A549 (cell line): ENCODE data around the gene SGO2. TPM values are rescaled to one million over a fixed set of nuclear protein-coding genes. Genes with fewer than 3 reads are reported as not detected.

Experiments used
- ATAC-seq, 2 experiments: fragments of 200-7000 bp in 1 of 2; fragments of >200 bp in 1 of 2; cut with Nextera tagmentation in 1 of 2; cut with Tn5 transposase in 1 of 2; 3 replicates each; pipeline versions ENCODE4 v1.8.0 to v1.9.1; 2018 to 2020; ENCODE audit warnings: mild to moderate bottlenecking in 1 of 2, moderate library complexity in 1 of 2
- CTCF ChIA-PET: fragments of 300-600 bp; sonication (Branson Sonifier 250); formaldehyde crosslinking; extraction: SDS; loops from one replicate; lab custom pipeline; 2021; ENCODE audit warnings: antibody characterized with exemption, inconsistent platforms; lab: Yijun Ruan, JAX
- POLR2A ChIA-PET: fragments of 350-600 bp; formaldehyde crosslinking; extraction: SDS; loops from one replicate; lab custom pipeline; 2021; ENCODE audit warnings: antibody characterized with exemption, inconsistent platforms; lab: Yijun Ruan, JAX
- DNase-seq, 2 experiments: peaks; one replicate each; pipeline versions ENCODE4 v3.0.0 to v3.0.0-alpha.2; 2011 to 2016; ENCODE audit warnings: low read depth in 1 of 2, low spot score in 1 of 2
- FAIRE-seq: peaks from 2 replicates; lab custom pipeline; 2011; peaks lifted over from hg19 to GRCh38; lab: Jason Lieb, UNC
- H3K27ac ChIP-seq, 2 experiments: fragments of >200 bp; sonication (Bioruptor Twin); formaldehyde crosslinking; 3 replicates each; pipeline ENCODE4 v1.5.1; 2016 to 2017
- H3K4me1 ChIP-seq: fragments of >200 bp; sonication (Bioruptor Twin); formaldehyde crosslinking; 3 replicates; pipeline ENCODE4 v1.6.1; 2016
- H3K4me2 ChIP-seq: fragments of >200 bp; sonication (Bioruptor Twin); formaldehyde crosslinking; 3 replicates; pipeline ENCODE4 v1.6.1; 2016
- H3K4me3 ChIP-seq: fragments of >200 bp; sonication (Bioruptor Twin); formaldehyde crosslinking; 3 replicates; pipeline ENCODE4 v1.5.1; 2016
- H3K9me3 ChIP-seq: fragments of >200 bp; sonication (Bioruptor Twin); formaldehyde crosslinking; 3 replicates; pipeline ENCODE4 v1.6.1; 2016
- BCL3 ChIP-seq: fragments of >200 bp; sonication (Bioruptor Twin); formaldehyde crosslinking; IDR thresholded peaks from 3 replicates; pipeline ENCODE4 v1.6.1; 2016
- BHLHE40 ChIP-seq: IDR thresholded peaks from 2 replicates; pipeline ENCODE4 v1.6.1; 2012; ENCODE audit warnings: low read depth, low read length, inconsistent platforms
- CBX2 ChIP-seq: fragments of 200-600 bp; sonication (generic); IDR thresholded peaks from 2 replicates; pipeline ENCODE4 v1.6.1; 2016; ENCODE audit warnings: low read depth, mild to moderate bottlenecking, borderline replicate concordance
- CTCF ChIP-seq: fragments of >200 bp; sonication (Bioruptor Twin); formaldehyde crosslinking; IDR thresholded peaks from 3 replicates; pipeline ENCODE4 v1.5.1; 2016
- EP300 ChIP-seq, 2 experiments: fragments of >200 bp; sonication (Bioruptor Twin); formaldehyde crosslinking; IDR thresholded peaks; 2 replicates in 1 of 2; 3 replicates in 1 of 2; pipeline ENCODE4 v1.6.1; 2016 to 2017
- ESRRA ChIP-seq: fragments of 150-350 bp; IDR thresholded peaks from 2 replicates; pipeline ENCODE4 v1.6.1; 2014; ENCODE audit warnings: mild to moderate bottlenecking, low read length, borderline replicate concordance
- FOXS1 ChIP-seq: fragments of 250-450 bp; sonication (Bioruptor Pico); IDR thresholded peaks from 2 replicates; pipeline ENCODE4 v1.5.0; 2020; ENCODE audit warnings: mild to moderate bottlenecking, moderate library complexity
- HDAC2 ChIP-seq: fragments of 200-600 bp; sonication (generic); IDR thresholded peaks from 2 replicates; pipeline ENCODE4 v1.6.1; 2016
- HEYL ChIP-seq: fragments of 250-450 bp; sonication (Bioruptor Pico); IDR thresholded peaks from 2 replicates; pipeline ENCODE4 v1.8.0; 2021; ENCODE audit warnings: mild to moderate bottlenecking, moderate library complexity
- HOXA7 ChIP-seq: fragments of 250-450 bp; sonication (Bioruptor Pico); IDR thresholded peaks from 2 replicates; pipeline ENCODE4 v1.5.0; 2020; ENCODE audit warnings: mild to moderate bottlenecking, moderate library complexity
- HOXB13 ChIP-seq: fragments of 250-450 bp; sonication (Bioruptor Pico); IDR thresholded peaks from 2 replicates; pipeline ENCODE4 v1.5.0; 2020; ENCODE audit warnings: low read depth, mild to moderate bottlenecking, moderate library complexity
- JUN ChIP-seq, 2 experiments: fragments of >200 bp; sonication (Bioruptor Twin); formaldehyde crosslinking; IDR thresholded peaks; 2 replicates in 1 of 2; 3 replicates in 1 of 2; pipeline ENCODE4 v1.6.1; 2016 to 2017
- JUNB ChIP-seq: fragments of >200 bp; sonication (Bioruptor Twin); formaldehyde crosslinking; IDR thresholded peaks from 2 replicates; pipeline ENCODE4 v1.6.1; 2016
- MAZ ChIP-seq: fragments of 150-350 bp; IDR thresholded peaks from 2 replicates; pipeline ENCODE4 v1.6.1; 2014; ENCODE audit warnings: antibody characterized with exemption, low read depth, low read length, borderline replicate concordance
- MYC ChIP-seq: IDR thresholded peaks from 2 replicates; pipeline ENCODE4 v1.6.1; 2012; ENCODE audit warnings: mild to moderate bottlenecking, inconsistent platforms, low read length, improper control_type of control experiment, borderline replicate concordance
- NFE2L2 ChIP-seq: fragments of 150-350 bp; conservative IDR thresholded peaks from 2 replicates; pipeline ENCODE4 v1.6.1; 2014; ENCODE audit warnings: low read length
- NR3C1 ChIP-seq: fragments of >200 bp; sonication (Bioruptor Twin); formaldehyde crosslinking; IDR thresholded peaks from 3 replicates; pipeline ENCODE4 v1.6.1; 2017
- PBX3 ChIP-seq: IDR thresholded peaks from 2 replicates; pipeline ENCODE4 v1.6.1; 2012
- PHF8 ChIP-seq: fragments of 200-600 bp; sonication (generic); IDR thresholded peaks from 2 replicates; pipeline ENCODE4 v1.6.1; 2016; ENCODE audit warnings: low read depth, mild to moderate bottlenecking, antibody characterized with exemption, moderate library complexity, borderline replicate concordance
- POLR2A ChIP-seq: IDR thresholded peaks from 2 replicates; pipeline ENCODE4 v1.6.1; 2012; ENCODE audit warnings: mild to moderate bottlenecking, low read length
- RAD21 ChIP-seq, 2 experiments: fragments of >200 bp in 1 of 2; sonication (Bioruptor Twin) in 1 of 2; formaldehyde crosslinking in 1 of 2; IDR thresholded peaks in 1 of 2; conservative IDR thresholded peaks in 1 of 2; 2 replicates in 1 of 2; 3 replicates in 1 of 2; pipeline ENCODE4 v1.6.1; 2012 to 2018; ENCODE audit warnings: inconsistent platforms in 1 of 2
- RARB ChIP-seq: fragments of 250-450 bp; sonication (Bioruptor Pico); IDR thresholded peaks from 2 replicates; pipeline ENCODE4 v1.8.0; 2021; ENCODE audit warnings: mild to moderate bottlenecking, moderate library complexity
- RCOR1 ChIP-seq: fragments of 150-350 bp; IDR thresholded peaks from 2 replicates; pipeline ENCODE4 v1.6.1; 2014; ENCODE audit warnings: antibody characterized with exemption, low read length, low read depth
- RFX5 ChIP-seq: fragments of 450-650 bp; IDR thresholded peaks from 2 replicates; pipeline ENCODE4 v1.7.1; 2014; ENCODE audit warnings: antibody characterized with exemption, mild to moderate bottlenecking, moderate library complexity
- SMC3 ChIP-seq: fragments of >200 bp; sonication (Bioruptor Twin); formaldehyde crosslinking; IDR thresholded peaks from 3 replicates; pipeline ENCODE4 v1.6.1; 2018; ENCODE audit warnings: inconsistent platforms
- TFCP2L1 ChIP-seq: fragments of 250-450 bp; sonication (Bioruptor Pico); IDR thresholded peaks from 2 replicates; pipeline ENCODE4 v1.5.0; 2021; ENCODE audit warnings: mild to moderate bottlenecking
- TP53 ChIP-seq: fragments of 250-450 bp; sonication (Bioruptor Pico); IDR thresholded peaks from 2 replicates; pipeline ENCODE4 v1.5.0; 2021; ENCODE audit warnings: mild to moderate bottlenecking, moderate library complexity
- ZC3H11A ChIP-seq: fragments of 450-650 bp; IDR thresholded peaks from 2 replicates; pipeline ENCODE4 v1.6.1; 2014; ENCODE audit warnings: antibody characterized with exemption, mild to moderate bottlenecking
- ZFP36 ChIP-seq: fragments of 450-650 bp; IDR thresholded peaks from 2 replicates; pipeline ENCODE4 v1.6.1; 2014; ENCODE audit warnings: borderline replicate concordance; ENCODE audit not compliant: partially characterized antibody
- ZSCAN20 ChIP-seq: fragments of 250-450 bp; sonication (Bioruptor Pico); IDR thresholded peaks from 2 replicates; pipeline ENCODE4 v1.8.0; 2022; ENCODE audit warnings: mild to moderate bottlenecking, moderate library complexity
- WGBS: methylation state at CpG from one replicate; pipeline ENCODE4 v1.1.6; 2017; ENCODE audit errors: missing lambda C conversion rate; 5-methylcytosine and 5-hydroxymethylcytosine counted together
- polyA plus RNA-seq, 4 experiments: library from polyadenylated mRNA; depleted of rRNA in 3 of 4; stranded (reverse); fragments of >200 nt; fragmentation: RNase III in 1 of 4; extraction: RNeasy Plus Mini Kit Qiagen cat#74134 plus additional on column Dnase treatment in 1 of 4; gene quantifications; 2 replicates in 3 of 4; 3 replicates in 1 of 4; pipeline ENCODE4 v1.2.3, GENCODE V29; 2011 to 2017
- TF ChIP-seq, protein P1 (sequence below): fragments of 250-450 bp; sonication (Bioruptor Pico); IDR thresholded peaks from 2 replicates; pipeline ENCODE4 v1.5.0; 2020; ENCODE audit warnings: low read depth, mild to moderate bottlenecking, moderate library complexity
- TF ChIP-seq, protein P2 (sequence below): IDR thresholded peaks from 2 replicates; pipeline ENCODE4 v1.6.1; 2012; ENCODE audit warnings: low read depth, borderline replicate concordance

Gene SGO2
- polyA plus RNA-seq, 2 of the 4 experiments (the other 2 are of a cell fraction) = 14.4 to 26.2 TPM

GRCh38 chr2:200509235-200509611 lies 16.8 kb upstream of the SGO2 start:
- H3K27ac ChIP-seq = peak overlapping the region; percentile 87 to 99
- ChIA-PET POLR2A (interaction anchor here (1.0 to 1.6 kb wide), 6 partner anchors 24 to 535 kb away, joined by 3 to 11 read pairs (median 4); no protein-coding TSS in a partner anchor), CTCF (interaction anchor here (0.6 to 3.3 kb wide), 25 partner anchors 11 to 582 kb away, joined by 3 to 17 read pairs (median 4); partner anchors contain the start of gene SGO2)
- no peak for TF ChIP-seq NR3C1
- 0 out of 2 replicates have a peak, but pooled peaks have one; percentile 4 for TF ChIP-seq POLR2A
- peak; percentile 20 to 38 for DNase-seq
- H3K4me3 ChIP-seq = peak overlapping the region; percentile 59
- H3K9me3 ChIP-seq = no peaks in the 10 kb centered on the region
- peaks cover 21% of the 10 kb centered on the region for H3K4me1 ChIP-seq
- peak overlapping the region; percentile 89 for H3K4me2 ChIP-seq
- peak; percentile 46 to 55 for ATAC-seq
- 35% methylated on average over 8 of the region's 8 CpGs for WGBS
- FAIRE-seq = no peak

GRCh38 chr2:200509612-200510433 lies 16.2 kb upstream of the SGO2 start, which contains the start of gene KCTD18:
Gene KCTD18 (minus strand): TSS chr2:200510068. CDS start chr2:200507016, 3,052 bp downstream.
- DNase-seq = peak; percentile 85 to 87
- H3K4me1 ChIP-seq = peaks cover 21% of the 10 kb centered on the region
- POLR2A ChIA-PET = interaction anchor here (0.7 to 1.6 kb wide), 7 partner anchors 24 to 536 kb away, joined by 3 to 11 read pairs (median 4); no protein-coding TSS in a partner anchor
- no peak for FAIRE-seq
- H3K9me3 ChIP-seq = no peaks in the 10 kb centered on the region
- CTCF ChIA-PET = interaction anchor here (0.6 to 3.3 kb wide), 27 partner anchors 10 to 581 kb away, joined by 3 to 17 read pairs (median 3); partner anchors contain the start of gene SGO2
- ATAC-seq = peak; percentile 97 to 98
- H3K4me3 ChIP-seq = peak within 1 kb of the TSS; percentile 59
- WGBS = 1% methylated on average over 14 of the region's 78 CpGs
- peak within 1 kb of the TSS; percentile 87 to 99 for H3K27ac ChIP-seq
- peak within 1 kb of the TSS; percentile 89 for H3K4me2 ChIP-seq
- TF ChIP-seq JUN (IDR thresholded peaks at IDR 0.05) = peak; percentile 50 to 83; a peak in 4 of 5 replicates
- peak; percentile 68; the same call in 1 of the 3 replicates for TF ChIP-seq BCL3
- TF ChIP-seq RARB (CRISPR knock-in tag) = no peak
- TF ChIP-seq NFE2L2 = no peak
- peak; percentile 54; the same call in 1 of the 2 replicates for TF ChIP-seq MYC
- TF ChIP-seq, protein P1, sequence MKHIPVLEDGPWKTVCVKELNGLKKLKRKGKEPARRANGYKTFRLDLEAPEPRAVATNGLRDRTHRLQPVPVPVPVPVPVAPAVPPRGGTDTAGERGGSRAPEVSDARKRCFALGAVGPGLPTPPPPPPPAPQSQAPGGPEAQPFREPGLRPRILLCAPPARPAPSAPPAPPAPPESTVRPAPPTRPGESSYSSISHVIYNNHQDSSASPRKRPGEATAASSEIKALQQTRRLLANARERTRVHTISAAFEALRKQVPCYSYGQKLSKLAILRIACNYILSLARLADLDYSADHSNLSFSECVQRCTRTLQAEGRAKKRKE (CRISPR knock-in tag) = no peak
- no peak for TF ChIP-seq HDAC2
- TF ChIP-seq ZC3H11A = no peak
- TF ChIP-seq NR3C1 = no peak
- TF ChIP-seq ESRRA = no peak
- TF ChIP-seq TFCP2L1 (CRISPR knock-in tag) = no peak
- TF ChIP-seq RFX5 = no peak
- TF ChIP-seq CTCF = peak; percentile 78
- TF ChIP-seq ZFP36 = no peak
- TF ChIP-seq MAZ = no peak
- no peak for TF ChIP-seq FOXS1
- TF ChIP-seq HOXB13 (CRISPR knock-in tag) = no peak
- peak; percentile 83; the same call in 1 of the 2 replicates for TF ChIP-seq PHF8
- TF ChIP-seq RCOR1 = no peak
- no peak for TF ChIP-seq HEYL (CRISPR knock-in tag)
- peak; percentile 43; the same call in 1 of the 2 replicates for TF ChIP-seq PBX3
- no peak for TF ChIP-seq JUNB
- TF ChIP-seq, protein P2, sequence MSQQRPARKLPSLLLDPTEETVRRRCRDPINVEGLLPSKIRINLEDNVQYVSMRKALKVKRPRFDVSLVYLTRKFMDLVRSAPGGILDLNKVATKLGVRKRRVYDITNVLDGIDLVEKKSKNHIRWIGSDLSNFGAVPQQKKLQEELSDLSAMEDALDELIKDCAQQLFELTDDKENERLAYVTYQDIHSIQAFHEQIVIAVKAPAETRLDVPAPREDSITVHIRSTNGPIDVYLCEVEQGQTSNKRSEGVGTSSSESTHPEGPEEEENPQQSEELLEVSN = no peak; the same call in 1 of the 2 replicates
- TF ChIP-seq BHLHE40 = no peak
- no peak for TF ChIP-seq HOXA7 (CRISPR knock-in tag)
- no peak for TF ChIP-seq TP53 (CRISPR knock-in tag)
- TF ChIP-seq ZSCAN20 (CRISPR knock-in tag) = no peak
- peak; percentile 84 for TF ChIP-seq SMC3
- TF ChIP-seq RAD21 (conservative IDR thresholded peaks at IDR 0.05 in 1 of 2, IDR thresholded peaks at IDR 0.05 in 1 of 2) = peak; percentile 48 to 71
- TF ChIP-seq EP300 (IDR thresholded peaks at IDR 0.05) = no peak
- no peak for TF ChIP-seq CBX2
